ENCODE results near the gene ILRUN.

DNA sequence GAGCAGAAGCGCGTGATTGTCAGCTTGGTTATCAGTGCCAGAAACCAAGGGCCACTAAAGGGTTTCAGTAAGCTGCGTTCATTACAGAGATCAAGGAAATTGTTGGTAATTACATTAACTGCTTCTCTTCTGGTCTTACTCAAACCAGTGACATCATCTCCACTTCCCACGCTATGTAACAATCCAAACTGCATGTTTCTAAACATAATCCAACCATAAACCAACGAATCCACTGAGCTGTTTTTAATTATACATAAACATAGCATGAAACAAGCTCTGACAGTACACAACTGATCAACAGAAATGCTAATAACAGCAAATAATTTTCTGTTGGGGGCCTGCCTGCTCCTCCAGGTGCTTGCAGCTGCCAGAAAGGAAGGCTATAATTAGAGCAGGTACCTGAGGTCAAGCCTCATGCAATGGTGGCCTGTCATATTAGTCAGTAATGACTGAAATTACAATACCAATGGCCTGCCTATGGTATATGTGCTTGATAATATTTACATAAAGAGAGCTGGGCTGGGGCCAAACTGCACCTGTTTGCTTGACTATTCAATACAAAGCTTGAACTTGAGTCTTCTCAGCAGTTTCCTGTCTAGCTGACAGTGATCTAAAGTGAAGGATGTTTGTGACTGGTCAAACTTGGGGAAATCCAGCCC, 40.1 kb downstream of the ILRUN start:
- TF ChIP-seq, protein P1, sequence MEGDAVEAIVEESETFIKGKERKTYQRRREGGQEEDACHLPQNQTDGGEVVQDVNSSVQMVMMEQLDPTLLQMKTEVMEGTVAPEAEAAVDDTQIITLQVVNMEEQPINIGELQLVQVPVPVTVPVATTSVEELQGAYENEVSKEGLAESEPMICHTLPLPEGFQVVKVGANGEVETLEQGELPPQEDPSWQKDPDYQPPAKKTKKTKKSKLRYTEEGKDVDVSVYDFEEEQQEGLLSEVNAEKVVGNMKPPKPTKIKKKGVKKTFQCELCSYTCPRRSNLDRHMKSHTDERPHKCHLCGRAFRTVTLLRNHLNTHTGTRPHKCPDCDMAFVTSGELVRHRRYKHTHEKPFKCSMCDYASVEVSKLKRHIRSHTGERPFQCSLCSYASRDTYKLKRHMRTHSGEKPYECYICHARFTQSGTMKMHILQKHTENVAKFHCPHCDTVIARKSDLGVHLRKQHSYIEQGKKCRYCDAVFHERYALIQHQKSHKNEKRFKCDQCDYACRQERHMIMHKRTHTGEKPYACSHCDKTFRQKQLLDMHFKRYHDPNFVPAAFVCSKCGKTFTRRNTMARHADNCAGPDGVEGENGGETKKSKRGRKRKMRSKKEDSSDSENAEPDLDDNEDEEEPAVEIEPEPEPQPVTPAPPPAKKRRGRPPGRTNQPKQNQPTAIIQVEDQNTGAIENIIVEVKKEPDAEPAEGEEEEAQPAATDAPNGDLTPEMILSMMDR (IDR thresholded peaks at IDR 0.05; ENCODE audit: low read depth, low read length), result no peak
- TF ChIP-seq MYC (IDR thresholded peaks at IDR 0.05; ENCODE audit: low read depth, low read length), result no peak

Data from NB4 (cell line).